CD4-positive, alpha-beta T cell treated with Interleukin-6 at 100 ng/mL for 8 hours (primary cell): ENCODE data around the gene PCDHGA10.
"Not testable (repeated sequence)": the region's sequence is repeated elsewhere in the genome, so short reads cannot be mapped to it uniquely, and the experiment has no call there.

Source experiments
- DNase-seq: peaks from one replicate; pipeline ENCODE4 v3.0.0-alpha.2; 2020; ENCODE audit warnings: mixed read lengths, low spot score

The PCDHGA10 gene

DNA sequence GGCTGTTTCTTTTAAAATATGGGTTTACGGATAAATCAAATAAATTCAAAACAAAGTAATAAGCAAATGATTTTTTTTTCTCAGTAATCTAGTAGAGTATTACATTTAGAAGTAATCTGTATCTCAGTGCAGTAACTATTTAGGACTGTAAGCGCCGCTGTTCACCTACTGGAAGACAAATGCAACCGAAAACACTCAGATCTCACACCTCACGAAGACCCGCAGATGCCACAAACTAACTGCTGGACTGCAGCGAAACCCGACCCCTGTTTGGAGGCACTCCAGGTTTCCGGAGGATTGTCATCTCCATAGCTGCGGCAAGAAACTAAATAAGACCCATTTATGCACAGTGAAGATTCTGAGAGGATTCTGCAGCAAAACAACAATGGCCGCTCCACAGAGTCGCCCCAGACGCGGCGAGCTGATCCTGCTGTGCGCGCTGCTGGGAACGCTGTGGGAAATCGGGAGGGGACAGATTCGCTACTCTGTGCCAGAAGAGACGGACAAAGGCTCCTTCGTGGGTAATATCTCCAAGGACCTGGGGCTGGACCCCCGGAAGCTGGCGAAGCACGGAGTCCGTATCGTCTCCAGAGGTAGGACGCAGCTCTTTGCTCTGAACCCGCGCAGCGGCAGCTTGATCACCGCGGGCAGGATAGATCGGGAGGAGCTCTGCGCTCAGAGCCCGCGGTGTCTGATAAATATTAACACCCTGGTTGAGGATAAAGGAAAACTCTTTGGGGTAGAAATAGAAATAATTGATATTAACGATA is 20.2 kb upstream of the PCDHGA10 start, which contains the start of gene PCDHGA8:
TSS of gene PCDHGA8 (plus strand) at position 205 of the 770 bp plus-strand sequence. CDS start at position 386, 181 bp downstream.
- no peak for DNase-seq

DNA sequence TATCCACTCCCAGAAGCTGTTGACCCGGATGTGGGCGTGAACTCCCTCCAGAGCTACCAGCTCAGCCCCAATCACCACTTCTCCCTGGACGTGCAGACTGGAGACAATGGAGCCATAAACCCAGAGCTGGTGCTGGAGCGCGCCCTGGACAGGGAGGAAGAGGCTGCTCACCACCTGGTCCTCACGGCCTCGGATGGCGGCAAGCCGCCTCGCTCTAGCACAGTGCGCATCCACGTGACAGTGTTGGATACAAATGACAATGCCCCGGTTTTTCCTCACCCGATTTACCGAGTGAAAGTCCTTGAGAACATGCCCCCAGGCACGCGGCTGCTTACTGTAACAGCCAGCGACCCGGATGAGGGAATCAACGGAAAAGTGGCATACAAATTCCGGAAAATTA is 19.5 kb upstream of the PCDHGA10 start:
- DNase-seq = no peak

DNA sequence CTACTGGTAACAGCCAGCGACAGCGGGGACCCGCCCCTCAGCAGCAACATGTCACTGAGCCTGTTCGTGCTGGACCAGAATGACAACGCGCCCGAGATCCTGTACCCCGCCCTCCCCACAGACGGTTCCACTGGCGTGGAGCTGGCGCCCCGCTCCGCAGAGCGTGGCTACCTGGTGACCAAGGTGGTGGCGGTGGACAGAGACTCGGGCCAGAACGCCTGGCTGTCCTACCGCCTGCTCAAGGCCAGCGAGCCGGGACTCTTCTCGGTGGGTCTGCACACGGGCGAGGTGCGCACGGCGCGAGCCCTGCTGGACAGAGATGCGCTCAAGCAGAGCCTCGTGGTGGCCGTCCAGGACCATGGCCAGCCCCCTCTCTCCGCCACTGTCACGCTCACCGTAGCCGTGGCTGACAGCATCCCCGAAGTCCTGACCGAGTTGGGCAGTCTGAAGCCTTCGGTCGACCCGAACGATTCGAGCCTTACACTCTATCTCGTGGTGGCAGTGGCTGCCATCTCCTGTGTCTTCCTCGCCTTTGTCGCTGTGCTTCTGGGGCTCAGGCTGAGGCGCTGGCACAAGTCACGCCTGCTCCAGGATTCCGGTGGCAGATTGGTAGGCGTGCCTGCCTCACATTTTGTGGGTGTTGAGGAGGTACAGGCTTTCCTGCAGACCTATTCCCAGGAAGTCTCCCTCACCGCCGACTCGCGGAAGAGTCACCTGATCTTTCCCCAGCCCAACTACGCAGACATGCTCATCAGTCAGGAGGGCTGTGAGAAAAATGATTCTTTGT is 18.2 kb upstream of the PCDHGA10 start:
- DNase-seq = not testable (repeated sequence)

DNA sequence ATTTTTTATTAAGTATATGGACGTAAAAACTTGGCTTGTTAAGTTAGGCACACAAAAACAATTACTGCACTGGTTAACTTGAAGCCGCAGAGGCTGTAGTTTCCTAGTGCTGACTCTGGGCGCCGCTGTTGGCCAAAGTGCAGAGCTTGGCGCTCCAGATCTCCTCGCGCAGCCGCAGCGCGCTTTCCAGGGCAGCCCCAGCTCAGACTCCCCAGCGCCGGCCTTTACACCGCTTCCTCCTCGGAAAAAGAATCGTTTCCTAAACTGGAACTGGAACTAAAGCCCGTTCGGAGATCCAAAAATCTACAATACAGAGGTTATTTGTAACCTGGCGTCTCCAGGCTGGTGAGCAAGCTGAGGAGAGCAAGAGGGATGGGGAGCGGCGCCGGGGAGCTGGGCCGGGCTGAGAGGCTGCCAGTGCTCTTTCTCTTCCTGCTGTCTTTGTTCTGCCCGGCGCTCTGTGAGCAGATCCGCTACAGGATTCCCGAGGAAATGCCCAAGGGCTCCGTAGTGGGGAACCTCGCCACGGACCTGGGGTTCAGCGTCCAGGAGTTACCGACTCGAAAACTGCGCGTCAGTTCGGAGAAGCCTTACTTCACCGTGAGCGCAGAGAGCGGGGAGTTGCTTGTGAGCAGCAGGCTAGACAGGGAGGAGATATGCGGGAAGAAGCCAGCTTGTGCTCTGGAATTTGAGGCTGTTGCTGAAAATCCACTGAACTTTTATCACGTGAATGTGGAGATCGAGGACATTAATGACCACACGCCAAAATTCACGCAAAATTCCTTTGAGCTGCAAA is 14.8 kb upstream of the PCDHGA10 start, which contains the start of gene PCDHGB5:
TSS of gene PCDHGB5 (plus strand) at position 192 of the 796 bp plus-strand sequence. CDS start at position 373, 181 bp downstream.
- peak; percentile 14 for DNase-seq

DNA sequence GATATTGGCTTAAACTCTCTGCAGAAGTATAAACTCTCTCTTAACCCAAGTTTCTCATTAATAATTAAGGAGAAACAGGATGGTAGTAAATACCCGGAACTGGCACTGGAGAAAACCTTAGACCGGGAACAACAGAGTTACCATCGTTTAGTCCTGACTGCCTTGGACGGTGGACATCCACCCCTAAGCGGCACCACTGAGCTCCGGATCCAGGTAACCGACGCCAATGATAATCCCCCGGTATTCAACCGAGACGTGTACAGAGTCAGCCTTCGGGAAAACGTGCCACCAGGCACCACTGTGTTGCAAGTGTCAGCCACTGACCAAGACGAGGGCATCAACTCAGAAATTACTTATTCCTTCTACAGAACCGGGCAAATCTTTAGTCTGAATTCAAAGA is 14.2 kb upstream of the PCDHGA10 start:
- DNase-seq = no peak

DNA sequence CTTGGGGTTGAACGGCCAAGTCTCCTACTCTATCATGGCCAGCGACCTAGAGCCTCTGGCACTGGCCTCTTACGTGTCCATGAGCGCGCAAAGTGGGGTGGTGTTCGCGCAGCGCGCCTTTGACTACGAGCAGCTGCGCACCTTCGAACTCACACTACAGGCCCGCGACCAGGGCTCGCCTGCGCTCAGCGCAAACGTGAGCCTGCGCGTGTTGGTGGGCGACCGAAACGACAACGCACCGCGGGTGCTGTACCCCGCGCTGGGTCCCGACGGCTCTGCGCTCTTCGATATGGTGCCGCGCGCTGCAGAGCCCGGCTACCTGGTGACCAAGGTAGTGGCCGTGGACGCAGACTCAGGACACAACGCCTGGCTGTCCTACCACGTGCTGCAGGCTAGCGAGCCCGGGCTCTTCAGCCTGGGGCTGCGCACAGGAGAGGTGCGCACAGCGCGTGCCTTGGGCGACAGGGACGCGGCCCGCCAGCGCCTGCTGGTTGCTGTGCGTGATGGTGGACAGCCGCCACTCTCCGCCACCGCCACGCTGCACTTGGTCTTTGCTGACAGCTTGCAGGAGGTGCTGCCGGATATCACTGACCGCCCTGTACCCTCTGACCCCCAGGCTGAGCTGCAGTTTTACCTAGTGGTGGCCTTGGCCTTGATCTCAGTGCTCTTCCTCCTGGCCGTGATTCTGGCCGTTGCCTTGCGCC is 13.1 kb upstream of the PCDHGA10 start:
- DNase-seq = no peak

DNA sequence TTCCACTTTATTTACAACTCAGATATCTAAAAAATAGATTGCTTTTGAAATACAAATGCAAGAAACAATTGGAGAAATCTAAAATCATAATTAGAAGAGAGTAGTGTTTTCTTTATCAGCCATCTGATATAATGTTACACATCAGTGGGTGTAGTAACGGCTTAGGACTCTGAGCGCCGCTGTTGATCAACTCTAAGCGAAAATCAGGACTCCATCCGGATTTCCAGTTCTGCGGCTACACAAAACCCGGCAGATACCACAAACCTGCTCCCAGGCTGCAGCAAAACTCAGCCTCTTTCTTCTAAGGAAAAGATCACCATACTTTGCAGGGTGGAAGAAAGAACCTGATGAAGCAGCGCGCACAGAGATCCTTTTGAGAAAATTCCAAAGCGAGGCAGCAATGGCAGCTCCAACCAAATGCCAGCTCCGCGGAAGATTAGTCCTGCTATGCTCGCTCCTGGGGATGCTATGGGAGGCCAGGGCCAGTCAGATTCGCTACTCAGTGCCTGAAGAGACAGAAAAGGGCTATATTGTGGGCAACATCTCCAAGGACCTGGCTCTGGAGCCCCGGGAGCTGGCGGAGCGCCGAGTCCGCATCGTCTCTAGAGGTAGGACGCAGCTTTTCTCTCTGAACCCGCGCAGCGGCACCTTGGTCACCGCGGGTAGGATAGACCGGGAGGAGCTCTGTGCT is 10.1 kb upstream of the PCDHGA10 start, which contains the start of gene PCDHGA9:
TSS of gene PCDHGA9 (plus strand) at position 226 of the 691 bp plus-strand sequence. CDS start at position 401, 175 bp downstream.
- DNase-seq = no peak

DNA sequence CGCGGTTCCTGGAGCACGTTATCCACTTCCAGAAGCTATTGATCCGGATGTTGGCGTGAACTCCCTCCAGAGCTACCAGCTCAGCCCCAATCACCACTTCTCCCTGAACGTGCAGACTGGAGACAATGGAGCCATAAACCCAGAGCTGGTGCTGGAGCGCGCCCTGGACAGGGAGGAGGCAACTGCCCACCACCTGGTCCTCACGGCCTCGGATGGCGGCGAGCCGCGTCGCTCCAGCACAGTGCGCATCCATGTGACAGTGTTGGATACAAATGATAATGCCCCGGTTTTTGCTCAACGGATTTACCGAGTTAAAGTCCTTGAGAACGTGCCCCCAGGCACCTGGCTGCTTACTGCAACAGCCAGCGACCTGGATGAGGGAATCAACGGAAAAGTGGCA is 9.4 kb upstream of the PCDHGA10 start:
- DNase-seq = no peak

DNA sequence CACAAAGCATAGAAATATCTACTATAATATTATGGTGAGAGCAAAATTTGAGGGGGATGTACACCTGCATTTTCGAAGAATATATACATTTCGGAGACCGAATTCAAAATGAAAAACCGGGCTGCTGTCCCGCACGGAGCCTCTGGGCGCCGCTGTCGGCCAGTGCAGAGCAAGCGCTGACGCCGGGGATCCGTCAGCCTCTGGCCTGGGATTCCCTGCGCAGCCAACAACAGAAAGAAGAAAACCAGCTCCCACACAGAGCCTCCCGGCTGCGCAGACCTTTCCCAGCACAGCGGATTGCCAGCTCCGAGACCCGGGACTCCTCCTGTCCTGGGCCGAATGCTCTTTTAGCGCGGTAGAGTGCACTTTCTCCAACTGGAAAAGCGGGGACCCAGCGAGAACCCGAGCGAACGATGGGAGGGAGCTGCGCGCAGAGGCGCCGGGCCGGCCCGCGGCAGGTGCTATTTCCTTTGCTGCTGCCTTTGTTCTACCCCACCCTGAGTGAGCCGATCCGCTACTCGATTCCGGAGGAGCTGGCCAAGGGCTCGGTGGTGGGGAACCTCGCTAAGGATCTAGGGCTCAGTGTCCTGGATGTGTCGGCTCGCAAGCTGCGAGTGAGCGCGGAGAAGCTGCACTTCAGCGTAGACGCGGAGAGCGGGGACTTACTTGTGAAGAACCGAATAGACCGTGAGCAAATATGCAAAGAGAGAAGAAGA is 4.8 kb upstream of the PCDHGA10 start, which contains the start of gene PCDHGB6:
TSS of gene PCDHGB6 (plus strand) at position 232 of the 716 bp plus-strand sequence. CDS start at position 414, 182 bp downstream.
- peak; percentile 17 for DNase-seq

DNA sequence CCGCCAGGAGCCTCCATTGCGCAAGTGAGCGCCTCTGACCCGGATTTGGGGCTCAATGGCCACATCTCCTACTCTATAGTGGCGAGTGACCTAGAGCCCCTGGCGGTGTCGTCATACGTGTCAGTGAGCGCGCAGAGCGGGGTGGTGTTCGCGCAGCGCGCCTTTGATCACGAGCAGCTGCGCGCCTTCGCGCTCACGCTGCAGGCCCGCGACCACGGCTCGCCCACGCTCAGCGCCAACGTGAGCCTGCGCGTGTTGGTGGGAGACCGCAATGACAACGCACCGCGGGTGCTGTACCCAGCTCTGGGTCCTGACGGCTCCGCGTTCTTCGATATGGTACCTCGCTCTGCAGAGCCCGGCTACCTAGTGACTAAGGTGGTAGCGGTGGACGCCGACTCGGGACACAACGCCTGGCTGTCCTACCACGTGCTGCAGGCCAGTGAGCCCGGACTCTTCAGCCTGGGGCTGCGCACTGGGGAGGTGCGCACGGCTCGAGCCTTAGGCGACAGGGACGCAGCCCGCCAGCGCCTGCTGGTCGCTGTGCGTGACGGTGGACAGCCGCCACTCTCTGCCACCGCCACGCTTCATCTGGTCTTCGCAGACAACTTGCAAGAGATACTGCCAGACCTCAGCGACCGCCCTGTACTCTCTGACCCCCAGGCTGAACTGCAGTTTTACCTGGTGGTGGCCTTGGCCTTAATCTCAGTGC is 3.0 kb upstream of the PCDHGA10 start:
- DNase-seq = no peak

DNA sequence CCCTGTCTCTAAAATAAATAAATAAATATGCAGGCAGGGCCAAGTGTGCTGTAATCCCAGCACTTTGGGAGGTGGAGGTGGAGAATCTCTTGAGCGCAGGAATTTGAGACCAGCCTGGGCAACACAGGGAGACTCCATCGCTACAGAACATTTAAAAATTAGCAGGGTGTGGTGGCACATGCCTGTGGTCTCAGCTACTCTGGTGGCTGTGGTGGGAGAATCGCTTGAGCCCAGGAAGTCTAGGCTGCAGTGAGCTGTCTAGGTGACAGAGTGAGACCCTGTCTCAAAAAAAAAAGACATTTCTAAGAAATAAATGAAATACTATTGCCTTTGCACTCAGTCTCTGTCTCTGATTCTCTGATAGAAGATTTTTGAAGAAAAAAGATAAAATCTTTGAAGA is 1.2 kb upstream of the PCDHGA10 start:
- no peak for DNase-seq

DNA sequence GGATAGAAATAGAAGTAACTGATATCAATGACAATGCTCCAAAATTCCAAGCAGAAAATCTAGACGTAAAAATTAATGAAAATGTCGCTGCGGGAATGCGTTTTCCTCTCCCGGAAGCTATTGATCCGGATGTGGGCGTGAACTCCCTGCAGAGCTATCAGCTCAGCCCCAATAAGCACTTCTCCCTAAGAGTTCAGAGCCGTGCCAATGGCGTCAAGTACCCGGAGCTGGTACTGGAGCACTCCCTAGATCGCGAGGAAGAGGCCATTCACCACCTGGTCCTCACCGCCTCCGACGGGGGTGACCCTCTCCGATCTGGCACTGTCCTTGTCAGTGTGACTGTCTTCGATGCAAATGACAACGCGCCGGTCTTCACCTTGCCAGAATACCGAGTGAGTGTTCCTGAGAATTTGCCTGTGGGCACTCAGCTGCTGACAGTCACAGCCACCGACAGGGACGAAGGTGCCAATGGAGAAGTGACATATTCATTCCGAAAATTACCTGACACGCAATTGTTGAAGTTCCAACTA is 818 bp downstream of the PCDHGA10 start:
- DNase-seq = no peak

DNA sequence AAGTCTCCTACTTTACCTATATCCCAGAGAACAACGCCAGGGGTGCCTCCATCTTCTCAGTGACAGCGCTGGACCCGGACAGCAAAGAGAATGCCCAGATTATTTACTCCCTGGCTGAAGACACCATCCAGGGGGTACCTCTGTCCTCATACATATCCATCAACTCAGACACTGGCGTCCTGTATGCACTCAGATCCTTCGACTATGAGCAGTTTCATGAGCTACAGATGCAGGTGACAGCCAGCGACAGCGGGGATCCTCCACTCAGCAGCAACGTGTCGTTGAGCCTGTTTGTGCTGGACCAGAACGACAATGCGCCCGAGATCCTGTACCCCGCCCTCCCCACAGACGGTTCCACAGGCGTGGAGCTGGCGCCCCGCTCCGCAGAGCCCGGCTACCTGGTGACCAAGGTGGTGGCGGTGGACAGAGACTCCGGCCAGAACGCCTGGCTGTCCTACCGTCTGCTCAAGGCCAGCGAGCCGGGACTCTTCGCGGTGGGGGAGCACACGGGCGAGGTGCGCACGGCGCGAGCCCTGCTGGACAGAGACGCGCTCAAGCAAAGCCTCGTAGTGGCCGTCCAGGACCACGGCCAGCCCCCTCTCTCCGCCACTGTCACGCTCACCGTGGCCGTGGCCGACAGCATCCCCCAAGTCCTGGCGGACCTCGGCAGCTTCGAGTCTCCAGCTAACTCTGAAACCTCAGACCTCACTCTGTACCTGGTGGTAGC is 1.9 kb downstream of the PCDHGA10 start:
- DNase-seq = not testable (repeated sequence)

DNA sequence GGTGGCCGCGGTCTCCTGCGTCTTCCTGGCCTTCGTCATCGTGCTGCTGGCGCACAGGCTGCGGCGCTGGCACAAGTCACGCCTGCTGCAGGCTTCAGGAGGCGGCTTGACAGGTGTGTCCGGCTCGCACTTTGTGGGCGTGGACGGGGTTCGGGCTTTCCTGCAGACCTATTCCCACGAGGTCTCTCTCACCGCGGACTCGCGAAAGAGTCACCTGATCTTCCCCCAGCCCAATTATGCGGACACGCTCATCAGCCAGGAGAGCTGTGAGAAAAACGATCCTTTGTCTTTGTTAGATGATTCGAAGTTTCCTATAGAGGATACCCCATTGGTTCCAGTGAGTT is 2.5 kb downstream of the PCDHGA10 start:
- not testable (repeated sequence) for DNase-seq

DNA sequence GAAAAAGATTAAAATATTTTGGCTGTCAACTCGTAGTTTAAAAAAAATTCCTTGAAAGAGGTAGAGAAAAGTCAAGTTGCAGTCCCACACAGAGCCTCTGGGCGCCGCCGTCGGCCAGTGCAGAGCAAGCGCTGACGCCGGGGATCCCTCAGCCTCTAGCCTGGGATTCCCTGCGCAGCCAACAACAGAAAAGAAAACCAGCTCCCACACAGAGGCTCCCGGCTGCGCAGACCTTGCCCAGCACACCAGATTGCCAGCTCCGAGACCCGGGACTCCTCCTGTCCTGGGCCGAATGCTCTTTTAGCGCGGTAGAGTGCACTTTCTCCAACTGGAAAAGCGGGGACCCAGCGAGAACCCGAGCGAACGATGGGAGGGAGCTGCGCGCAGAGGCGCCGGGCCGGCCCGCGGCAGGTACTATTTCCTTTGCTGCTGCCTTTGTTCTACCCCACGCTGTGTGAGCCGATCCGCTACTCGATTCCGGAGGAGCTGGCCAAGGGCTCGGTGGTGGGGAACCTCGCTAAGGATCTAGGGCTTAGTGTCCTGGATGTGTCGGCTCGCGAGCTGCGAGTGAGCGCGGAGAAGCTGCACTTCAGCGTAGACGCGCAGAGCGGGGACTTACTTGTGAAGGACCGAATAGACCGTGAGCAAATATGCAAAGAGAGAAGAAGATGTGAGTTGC is 4.8 kb downstream of the PCDHGA10 start, which contains the start of gene PCDHGB7:
TSS of gene PCDHGB7 (plus strand) at position 184 of the 679 bp plus-strand sequence. CDS start at position 367, 183 bp downstream.
- DNase-seq = peak; percentile 13

DNA sequence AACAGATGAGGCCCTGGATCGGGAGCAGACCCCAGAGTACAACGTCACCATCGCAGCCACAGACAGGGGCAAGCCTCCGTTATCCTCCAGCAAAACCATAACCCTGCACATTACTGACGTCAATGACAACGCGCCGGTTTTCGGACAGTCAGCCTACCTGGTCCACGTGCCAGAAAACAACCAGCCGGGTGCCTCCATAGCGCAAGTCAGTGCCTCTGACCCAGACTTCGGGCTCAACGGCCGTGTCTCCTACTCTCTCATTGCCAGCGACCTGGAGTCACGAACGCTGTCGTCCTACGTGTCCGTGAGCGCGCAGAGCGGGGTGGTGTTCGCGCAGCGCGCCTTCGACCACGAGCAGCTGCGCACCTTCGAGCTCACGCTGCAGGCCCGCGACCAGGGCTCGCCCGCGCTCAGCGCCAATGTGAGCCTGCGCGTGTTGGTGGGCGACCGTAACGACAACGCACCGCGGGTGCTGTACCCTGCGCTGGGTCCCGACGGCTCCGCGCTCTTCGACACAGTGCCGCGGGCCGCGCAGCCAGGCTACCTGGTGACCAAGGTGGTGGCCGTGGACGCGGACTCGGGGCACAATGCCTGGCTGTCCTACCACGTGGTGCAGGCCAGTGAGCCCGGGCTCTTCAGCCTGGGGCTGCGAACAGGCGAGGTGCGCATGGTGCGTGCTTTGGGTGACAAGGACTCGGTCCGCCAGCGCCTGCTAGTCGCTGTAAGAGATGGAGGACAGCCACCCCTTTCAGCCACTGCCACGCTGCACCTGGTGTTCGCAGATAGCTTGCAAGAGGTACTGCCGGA is 6.5 kb downstream of the PCDHGA10 start:
- no peak for DNase-seq
